Type B pancreatic cell (in vitro differentiated cells): Measurements from ENCODE around the gene SERTAD1. TPM values are rescaled to one million over a fixed set of nuclear protein-coding genes. Genes with fewer than 3 reads are reported as not detected.

Experiments
- DNase-seq: peaks from one replicate; pipeline ENCODE4 v3.0.0; 2021; ENCODE audit warnings: mixed read lengths; ENCODE audit not compliant: unreplicated experiment; ENCODE audit errors: extremely low spot score
- H3K27ac Mint-ChIP-seq: 2 replicates; pipeline ENCODE4 v1.8.0; 2021; ENCODE audit warnings: mild to moderate bottlenecking, mixed read lengths
- H3K27me3 Mint-ChIP-seq: 2 replicates; pipeline ENCODE4 v1.8.0; 2021; ENCODE audit warnings: mixed read lengths
- H3K36me3 Mint-ChIP-seq: 2 replicates; pipeline ENCODE4 v1.8.0; 2021; ENCODE audit warnings: mixed read lengths
- H3K4me1 Mint-ChIP-seq: one replicate; pipeline ENCODE4 v1.8.0; 2021; ENCODE audit warnings: mixed read lengths; ENCODE audit not compliant: unreplicated experiment
- H3K4me3 Mint-ChIP-seq: 2 replicates; pipeline ENCODE4 v1.8.0; 2021; ENCODE audit warnings: mild to moderate bottlenecking, mixed read lengths
- H3K9me3 Mint-ChIP-seq: 2 replicates; pipeline ENCODE4 v1.8.0; 2021; ENCODE audit warnings: mixed read lengths
- total RNA-seq: library from RNA; stranded (reverse); gene quantifications from 2 replicates; pipeline ENCODE4 v1.2.1, GENCODE V29; 2021; ENCODE audit warnings: low replicate concordance
- TF ChIP-seq, protein P1 (sequence below): fragments of 200-600 bp; sonication (generic); conservative IDR thresholded peaks from 2 replicates; pipeline ENCODE4 v1.5.0; 2021; ENCODE audit warnings: antibody characterized with exemption, mild to moderate bottlenecking

The SERTAD1 gene
- total RNA-seq, 1 donor from 2014 or later = 9.2 TPM

DNA sequence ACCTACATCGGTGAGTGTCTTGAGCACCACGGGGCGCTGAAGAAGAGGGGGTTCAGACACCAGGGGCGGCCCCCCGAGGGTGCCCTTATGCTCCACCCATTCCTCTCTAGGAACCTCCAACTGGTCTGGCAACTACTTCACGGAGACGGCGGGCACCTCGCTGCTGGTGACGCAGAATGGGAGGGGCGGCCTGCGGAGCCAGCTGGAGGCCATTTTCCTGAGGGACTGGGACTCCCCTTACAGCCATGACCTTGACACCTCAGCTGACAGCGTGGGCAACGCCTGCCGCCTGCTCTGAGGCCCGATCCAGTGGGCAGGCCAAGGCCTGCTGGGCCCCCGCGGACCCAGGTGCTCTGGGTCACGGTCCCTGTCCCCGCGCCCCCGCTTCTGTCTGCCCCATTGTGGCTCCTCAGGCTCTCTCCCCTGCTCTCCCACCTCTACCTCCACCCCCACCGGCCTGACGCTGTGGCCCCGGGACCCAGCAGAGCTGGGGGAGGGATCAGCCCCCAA is 47.9 kb downstream of the SERTAD1 start:
- Mint-ChIP-seq H3K36me3 (peaks cover 5% of the 10 kb centered on the region), H3K4me3 (no peak overlapping the region), H3K27me3 (no peaks in the 10 kb centered on the region), H3K27ac (no peak overlapping the region), H3K4me1 (no peaks in the 10 kb centered on the region), H3K9me3 (no peaks in the 10 kb centered on the region)
- no peak for DNase-seq
- TF ChIP-seq, protein P1, sequence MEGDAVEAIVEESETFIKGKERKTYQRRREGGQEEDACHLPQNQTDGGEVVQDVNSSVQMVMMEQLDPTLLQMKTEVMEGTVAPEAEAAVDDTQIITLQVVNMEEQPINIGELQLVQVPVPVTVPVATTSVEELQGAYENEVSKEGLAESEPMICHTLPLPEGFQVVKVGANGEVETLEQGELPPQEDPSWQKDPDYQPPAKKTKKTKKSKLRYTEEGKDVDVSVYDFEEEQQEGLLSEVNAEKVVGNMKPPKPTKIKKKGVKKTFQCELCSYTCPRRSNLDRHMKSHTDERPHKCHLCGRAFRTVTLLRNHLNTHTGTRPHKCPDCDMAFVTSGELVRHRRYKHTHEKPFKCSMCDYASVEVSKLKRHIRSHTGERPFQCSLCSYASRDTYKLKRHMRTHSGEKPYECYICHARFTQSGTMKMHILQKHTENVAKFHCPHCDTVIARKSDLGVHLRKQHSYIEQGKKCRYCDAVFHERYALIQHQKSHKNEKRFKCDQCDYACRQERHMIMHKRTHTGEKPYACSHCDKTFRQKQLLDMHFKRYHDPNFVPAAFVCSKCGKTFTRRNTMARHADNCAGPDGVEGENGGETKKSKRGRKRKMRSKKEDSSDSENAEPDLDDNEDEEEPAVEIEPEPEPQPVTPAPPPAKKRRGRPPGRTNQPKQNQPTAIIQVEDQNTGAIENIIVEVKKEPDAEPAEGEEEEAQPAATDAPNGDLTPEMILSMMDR = no peak

DNA sequence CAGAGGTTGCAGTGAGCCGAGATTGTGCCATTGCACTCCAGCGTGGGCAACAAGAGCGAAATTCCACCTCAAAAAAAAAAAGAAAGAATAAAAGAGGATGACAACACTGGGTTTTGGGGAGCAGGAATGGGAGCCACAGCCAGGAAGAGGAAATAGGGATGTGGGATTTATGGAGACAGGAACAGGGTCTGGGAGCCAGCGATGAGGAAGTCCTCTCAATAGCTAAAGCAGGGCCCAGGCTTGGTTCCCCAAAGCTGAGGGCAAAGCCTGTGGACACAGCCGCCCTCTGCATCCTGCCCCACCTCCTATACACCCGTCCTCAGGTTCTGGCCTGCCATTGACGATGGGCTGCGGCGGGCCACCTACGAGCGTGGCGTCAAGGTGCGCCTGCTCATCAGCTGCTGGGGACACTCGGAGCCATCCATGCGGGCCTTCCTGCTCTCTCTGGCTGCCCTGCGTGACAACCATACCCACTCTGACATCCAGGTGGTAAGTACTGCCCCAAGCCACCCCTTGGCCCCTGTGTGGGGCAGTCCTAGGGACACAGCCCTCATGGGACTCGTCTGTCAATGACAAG is 49.4 kb downstream of the SERTAD1 start:
- Mint-ChIP-seq H3K27ac (no peak overlapping the region), H3K9me3 (no peaks in the 10 kb centered on the region), H3K4me1 (no peaks in the 10 kb centered on the region)

DNA sequence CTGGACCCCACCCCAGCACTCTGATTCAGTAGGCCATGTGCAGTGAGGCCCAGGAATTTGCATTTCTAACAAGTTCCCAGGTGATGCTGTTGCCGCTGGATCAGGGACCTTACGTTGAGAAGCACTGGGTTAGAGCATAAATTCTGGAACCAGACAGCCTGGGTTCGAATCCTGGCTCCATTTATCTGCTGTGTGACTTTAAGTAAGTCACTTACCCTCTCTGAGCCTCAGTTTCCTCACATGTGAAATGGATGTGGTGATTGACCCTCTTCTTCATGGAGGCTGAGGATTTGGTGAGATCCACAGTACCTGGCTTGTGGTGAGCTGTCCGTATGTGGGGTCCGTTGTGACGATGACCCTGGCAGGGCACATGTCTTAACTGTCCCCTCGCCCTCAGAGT is 51.7 kb downstream of the SERTAD1 start:
- Mint-ChIP-seq H3K27me3 (no peaks in the 10 kb centered on the region), H3K4me1 (no peaks in the 10 kb centered on the region), H3K9me3 (no peaks in the 10 kb centered on the region), H3K36me3 (peaks cover 9% of the 10 kb centered on the region), H3K4me3 (no peak overlapping the region), H3K27ac (no peak overlapping the region)
- TF ChIP-seq, protein P1 = no peak
- DNase-seq = no peak

More for the DNA sequence above, 49.4 kb downstream of the SERTAD1 start:
- Mint-ChIP-seq H3K36me3 (peaks cover 5% of the 10 kb centered on the region), H3K27me3 (no peaks in the 10 kb centered on the region), H3K4me3 (no peak overlapping the region)
- DNase-seq = no peak
- TF ChIP-seq, protein P1 = no peak

DNA sequence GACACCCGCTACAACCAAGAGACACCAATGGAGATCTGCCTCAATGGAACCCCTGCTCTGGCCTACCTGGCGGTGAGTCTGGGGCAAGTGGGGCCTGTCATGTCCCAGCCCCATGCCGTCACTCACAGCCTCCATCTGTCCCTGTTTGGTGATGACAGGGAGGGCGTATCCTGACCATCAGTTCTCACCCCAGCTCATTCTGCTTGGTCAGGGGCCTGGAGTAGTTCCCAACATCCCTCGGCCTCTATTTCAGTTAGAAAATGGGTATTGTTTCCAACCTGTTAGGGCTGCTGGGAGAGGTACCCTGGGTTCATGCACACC is 54.0 kb downstream of the SERTAD1 start:
- TF ChIP-seq, protein P1 = no peak
- H3K27ac Mint-ChIP-seq = no peak overlapping the region
- H3K4me1 Mint-ChIP-seq = peaks cover 5% of the 10 kb centered on the region
- H3K4me3 Mint-ChIP-seq = no peak overlapping the region
- H3K9me3 Mint-ChIP-seq = no peaks in the 10 kb centered on the region
- peaks cover 12% of the 10 kb centered on the region for H3K36me3 Mint-ChIP-seq
- H3K27me3 Mint-ChIP-seq = no peaks in the 10 kb centered on the region
- DNase-seq = no peak

Other genes starting within 250 kb of the SERTAD1 start
- 16.8 and 23.4 TPM in 2 replicates for gene MAP3K10, start 234.6 kb downstream of the SERTAD1 start, total RNA-seq
- 0.39 and 0.48 TPM in 2 replicates for gene TTC9B, start 207.6 kb downstream of the SERTAD1 start, total RNA-seq
- 0.60 and 0.98 TPM in 2 replicates for gene CCNP, start 199.3 kb downstream of the SERTAD1 start, total RNA-seq
- gene AKT2, start 140.6 kb downstream of the SERTAD1 start, total RNA-seq = 138 and 149 TPM in 2 replicates
- gene C19orf47, start 77.6 kb downstream of the SERTAD1 start, total RNA-seq = 15.3 and 18.6 TPM in 2 replicates
- 234 and 244 TPM in 2 replicates for gene PLD3, start 77.3 kb downstream of the SERTAD1 start, total RNA-seq
- 0.12 TPM in 1 of 2 replicates, not detected in the other for gene HIPK4, start 35.8 kb downstream of the SERTAD1 start, total RNA-seq
- gene PRX, start 12.6 kb downstream of the SERTAD1 start, total RNA-seq = 1.2 and 11.7 TPM in 2 replicates
- 33.7 and 41.7 TPM in 2 replicates for gene SERTAD3, start 18.3 kb upstream of the SERTAD1 start, total RNA-seq
- 32.2 and 47.9 TPM in 2 replicates for gene BLVRB, start 39.8 kb upstream of the SERTAD1 start, total RNA-seq
- gene SPTBN4, start 41.0 kb upstream of the SERTAD1 start, total RNA-seq = 2.6 and 2.9 TPM in 2 replicates
- 54.6 and 55.4 TPM in 2 replicates for gene SHKBP1, start 150.9 kb upstream of the SERTAD1 start, total RNA-seq
- 31.8 and 145 TPM in 2 replicates for gene LTBP4, start 175.4 kb upstream of the SERTAD1 start, total RNA-seq